ENCODE measurements around the gene FAM120B.
"Not testable (repeated sequence)": the region's sequence is repeated elsewhere in the genome, so short reads cannot be mapped to it uniquely, and the experiment has no call there.

The FAM120B gene

DNA sequence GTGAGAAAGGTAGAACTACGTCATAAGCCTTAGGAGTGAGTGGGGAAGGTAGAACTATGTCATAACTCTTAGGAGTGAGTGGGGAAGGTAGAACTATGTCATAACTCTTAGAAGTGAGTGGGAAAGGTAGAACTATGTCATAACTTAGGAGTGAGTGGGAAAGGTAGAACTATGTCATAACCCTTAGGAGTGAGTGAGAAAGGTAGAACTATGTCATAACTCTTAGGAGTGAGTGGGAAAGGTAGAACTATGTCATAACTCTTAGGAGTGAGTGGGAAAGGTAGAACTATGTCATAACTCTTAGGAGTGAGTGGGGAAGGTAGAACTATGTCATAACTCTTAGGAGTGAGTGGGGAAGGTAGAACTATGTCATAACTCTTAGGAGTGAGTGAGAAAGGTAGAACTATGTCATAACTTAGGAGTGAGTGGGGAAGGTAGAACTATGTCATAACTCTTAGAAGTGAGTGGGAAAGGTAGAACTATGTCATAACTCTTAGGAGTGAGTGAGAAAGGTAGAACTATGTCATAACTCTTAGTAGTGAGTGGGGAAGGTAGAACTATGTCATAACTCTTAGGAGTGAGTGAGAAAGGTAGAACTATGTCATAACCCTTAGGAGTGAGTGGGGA is 92.3 kb downstream of the FAM120B start:
- DNase-seq: not testable (repeated sequence)

GRCh38 chr6:170399955-170400558 is 93.5 kb downstream of the FAM120B start:
- not testable (repeated sequence) for DNase-seq

- no peak for DNase-seq
Measured at GRCh38 chr6:170402318-170403040, 95.9 kb downstream of the FAM120B start.

DNA sequence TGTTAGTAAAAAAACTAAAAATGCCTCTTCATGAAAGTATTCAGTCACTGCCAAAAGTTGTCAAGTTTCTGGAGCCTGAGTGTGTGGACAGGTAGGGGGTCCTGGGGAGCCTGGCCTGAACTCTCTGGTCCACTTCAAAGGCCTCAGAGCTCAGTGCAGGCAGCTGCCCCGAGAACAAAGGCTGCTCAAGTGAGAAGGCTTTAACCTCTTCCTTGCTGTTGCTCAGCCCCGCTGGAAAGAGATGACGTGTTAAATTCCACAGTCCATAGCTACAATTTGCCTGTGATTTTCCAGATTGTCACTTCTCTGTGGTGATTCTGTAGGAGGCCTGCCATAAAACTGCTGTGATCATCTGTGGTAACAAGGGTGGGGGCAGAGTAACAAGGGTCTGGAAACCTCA is 96.9 kb downstream of the FAM120B start:
- no peak for DNase-seq

DNA sequence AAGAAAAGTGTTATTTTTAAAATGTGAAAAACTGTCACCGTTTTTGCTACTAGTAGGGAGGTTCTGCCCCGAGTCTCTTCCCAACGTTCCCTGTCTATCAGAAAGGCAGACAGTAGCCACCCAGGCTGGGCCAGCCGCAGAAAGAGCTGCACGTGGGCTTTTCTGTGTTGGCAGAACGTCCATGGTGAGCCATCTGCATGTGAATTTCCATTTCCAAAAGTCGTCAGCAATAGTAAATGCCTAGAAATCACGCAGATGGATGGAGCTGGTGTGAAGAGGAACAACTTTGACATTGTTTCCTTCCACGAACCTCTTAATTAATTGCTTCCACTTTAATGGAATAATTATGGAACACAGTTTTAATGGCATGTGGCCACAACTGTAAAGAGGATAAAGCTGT is 97.5 kb downstream of the FAM120B start:
- DNase-seq: no peak

- no peak for DNase-seq
Measured at GRCh38 chr6:170404697-170405096, 98.1 kb downstream of the FAM120B start.

DNA sequence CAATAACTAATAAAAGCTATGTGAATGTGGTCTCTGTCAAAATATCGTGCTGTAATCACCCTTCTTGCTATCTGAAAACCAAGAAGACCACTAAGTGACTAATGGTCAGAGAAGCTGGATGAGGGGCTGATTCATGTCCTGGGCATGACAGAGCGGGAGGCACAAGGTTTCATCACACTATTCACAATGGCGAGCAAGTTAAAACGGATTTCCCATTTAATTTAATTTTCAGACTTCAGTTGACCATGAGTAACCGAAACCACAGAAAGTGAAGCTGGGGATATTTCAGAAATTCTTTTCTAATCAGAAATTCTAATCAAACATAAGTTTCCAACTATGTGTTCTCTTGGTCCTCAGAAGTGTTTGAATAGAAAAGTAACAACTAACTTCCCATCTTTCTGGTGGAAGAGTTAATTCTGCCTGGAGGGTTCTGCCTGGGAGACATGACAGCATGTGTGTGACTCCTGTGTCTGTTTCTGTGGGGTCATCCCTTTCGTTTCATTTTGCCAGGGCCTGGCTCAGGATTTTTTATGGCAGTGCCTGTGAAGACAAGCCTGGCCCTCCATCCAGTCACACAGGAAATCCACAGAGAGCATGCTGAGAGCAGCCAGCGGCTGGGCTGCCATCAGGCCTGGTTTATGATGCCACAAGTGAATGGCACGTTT is 98.9 kb downstream of the FAM120B start:
- no peak for DNase-seq

DNA sequence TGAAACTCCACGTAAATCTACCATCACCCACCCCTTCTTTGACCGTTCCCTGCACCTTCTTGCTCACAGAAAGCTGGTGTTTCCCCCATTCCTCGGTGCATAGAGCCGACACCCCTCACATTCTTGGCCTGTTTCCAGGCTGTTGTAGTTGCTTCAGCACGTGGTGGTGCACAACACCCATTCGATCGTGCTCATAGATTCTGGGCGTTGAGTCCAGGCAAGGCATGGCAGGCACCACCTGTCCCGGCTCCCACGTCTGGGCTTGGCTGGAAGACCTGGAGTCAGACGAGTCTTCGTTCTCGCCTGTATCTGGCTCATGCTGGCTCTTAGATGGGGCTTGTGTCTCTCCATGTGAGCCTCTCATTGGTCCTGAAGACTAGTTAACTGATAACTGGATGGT is 100.6 kb downstream of the FAM120B start:
- no peak for DNase-seq

GRCh38 chr6:170407932-170408331 is 101.4 kb downstream of the FAM120B start:
- DNase-seq: no peak

GRCh38 chr6:170409746-170410145 is 103.2 kb downstream of the FAM120B start:
- DNase-seq: not testable (repeated sequence)

DNA sequence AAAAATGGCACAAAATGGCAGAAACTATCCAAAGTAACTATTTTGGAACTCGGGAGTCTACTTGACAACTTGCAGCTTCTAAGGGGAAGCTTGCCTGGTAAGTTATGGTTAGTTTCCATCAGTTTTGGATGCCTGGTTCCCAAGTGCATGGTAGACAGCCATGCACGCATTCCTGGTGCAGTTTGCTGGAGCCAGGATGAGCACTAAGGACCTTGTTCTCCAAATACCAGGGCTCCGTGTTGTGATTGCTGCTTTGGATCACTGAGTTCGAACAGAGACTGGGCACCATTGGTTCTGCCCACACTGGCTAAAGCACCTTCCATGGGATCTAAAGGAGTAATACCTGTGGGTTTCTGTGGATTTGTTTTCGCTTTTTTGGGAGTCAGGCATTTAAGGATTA is 103.7 kb downstream of the FAM120B start:
- DNase-seq: no peak

- DNase-seq: no peak
Measured at GRCh38 chr6:170415318-170415717, 108.8 kb downstream of the FAM120B start.

DNA sequence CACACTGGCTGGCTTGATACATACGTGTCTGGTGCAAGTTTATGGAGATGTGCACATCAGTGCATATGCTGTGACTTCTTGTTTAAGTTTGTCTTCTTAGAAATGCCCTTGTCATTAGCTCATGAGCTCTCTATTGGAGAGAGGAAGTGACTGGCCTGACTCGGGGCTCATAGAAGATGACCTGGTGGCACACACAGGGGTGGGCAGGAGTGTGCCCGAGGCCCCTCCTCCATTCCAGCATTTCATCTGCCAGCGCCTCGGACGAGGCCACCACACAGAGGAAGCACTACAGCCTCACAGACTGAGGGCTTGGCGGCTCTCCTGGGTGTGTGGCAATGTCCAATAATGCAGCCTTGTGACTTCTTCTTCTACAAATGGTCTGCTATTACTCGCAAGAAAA is 109.7 kb downstream of the FAM120B start:
- no peak for DNase-seq

- DNase-seq: no peak
Measured at GRCh38 chr6:170416959-170417606, 110.5 kb downstream of the FAM120B start.

GRCh38 chr6:170417881-170418280 is 111.3 kb downstream of the FAM120B start:
- DNase-seq: no peak

GRCh38 chr6:170420283-170420682 is 113.7 kb downstream of the FAM120B start:
- DNase-seq: no peak

- no peak for DNase-seq
Measured at GRCh38 chr6:170420791-170421776, 114.5 kb downstream of the FAM120B start.

- DNase-seq: no peak
Measured at GRCh38 chr6:170421921-170422320, 115.4 kb downstream of the FAM120B start.

GRCh38 chr6:170423030-170423429 is 116.5 kb downstream of the FAM120B start:
- DNase-seq: no peak

DNA sequence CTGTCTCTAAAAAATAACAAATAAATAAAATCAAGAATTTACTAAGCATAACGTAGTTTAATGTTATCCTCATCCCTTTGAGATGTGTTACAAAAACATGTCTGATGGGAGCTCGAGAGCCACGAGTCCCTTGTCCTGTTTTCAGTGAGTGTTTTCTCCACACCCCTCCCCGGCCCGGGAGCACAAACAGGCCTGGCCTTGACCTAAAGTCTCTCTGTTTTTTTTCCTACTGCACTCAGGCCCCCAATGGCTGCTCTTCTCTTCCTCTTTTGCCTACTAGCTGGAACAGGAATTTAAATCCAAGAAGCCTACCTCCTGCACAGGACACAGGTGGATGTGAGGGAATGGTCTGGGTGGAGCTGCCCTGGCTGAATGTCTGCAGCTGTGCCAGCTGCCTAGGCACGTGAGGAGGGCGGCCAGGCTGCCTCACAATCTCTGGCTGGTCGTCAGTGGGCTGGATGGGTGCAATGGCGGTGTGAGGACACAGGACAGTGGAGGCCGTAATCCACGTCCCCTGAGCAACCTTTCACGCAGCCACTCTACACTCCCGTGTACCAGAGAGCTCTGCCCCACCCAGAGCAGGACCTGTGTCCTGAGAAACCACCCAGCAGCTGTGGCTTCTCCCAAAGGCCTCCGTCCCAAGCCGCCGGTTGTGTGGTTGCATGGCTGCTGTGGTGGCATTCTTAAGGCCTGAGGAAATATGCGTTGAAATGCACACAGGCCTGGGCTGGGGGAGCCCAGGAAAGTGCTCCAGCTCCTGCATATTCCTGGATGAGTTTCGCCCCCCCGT is 117.5 kb downstream of the FAM120B start:
- DNase-seq: no peak

GRCh38 chr6:170424604-170425126 is 118.1 kb downstream of the FAM120B start:
- DNase-seq: no peak

Measured in inflammatory macrophage treated with lipopolysaccharide for 1 hour (primary cell).